Mononuclear cell (primary cell): ENCODE results near the gene ZNF423. TPM values are rescaled to one million over a fixed set of nuclear protein-coding genes. Genes with fewer than 3 reads are reported as not detected.

Source experiments
- H3K27me3 ChIP-seq: 2 replicates; pipeline ENCODE4 v1.6.0; 2011; ENCODE audit warnings: low read length, control low read depth; ENCODE audit not compliant: insufficient read depth
- H3K4me1 ChIP-seq: 2 replicates; pipeline ENCODE4 v1.5.1; 2011; ENCODE audit warnings: mild to moderate bottlenecking, low read length, control low read depth; ENCODE audit not compliant: insufficient read depth
- H3K4me3 ChIP-seq: 2 replicates; pipeline ENCODE4 v1.5.1; 2011; ENCODE audit warnings: mild to moderate bottlenecking, low read length, moderate library complexity
- H3K9me3 ChIP-seq: 2 replicates; pipeline ENCODE4 v1.5.1; 2011; ENCODE audit warnings: low read depth, mild to moderate bottlenecking, control low read depth, low read length
- total RNA-seq: library from RNA; depleted of rRNA; stranded (reverse); fragments of >200 nt; gene quantifications from one replicate; pipeline ENCODE4 v1.2.3, GENCODE V29; 2012

ZNF423 gene
- total RNA-seq, 1 donor, result under 0.01 TPM

DNA sequence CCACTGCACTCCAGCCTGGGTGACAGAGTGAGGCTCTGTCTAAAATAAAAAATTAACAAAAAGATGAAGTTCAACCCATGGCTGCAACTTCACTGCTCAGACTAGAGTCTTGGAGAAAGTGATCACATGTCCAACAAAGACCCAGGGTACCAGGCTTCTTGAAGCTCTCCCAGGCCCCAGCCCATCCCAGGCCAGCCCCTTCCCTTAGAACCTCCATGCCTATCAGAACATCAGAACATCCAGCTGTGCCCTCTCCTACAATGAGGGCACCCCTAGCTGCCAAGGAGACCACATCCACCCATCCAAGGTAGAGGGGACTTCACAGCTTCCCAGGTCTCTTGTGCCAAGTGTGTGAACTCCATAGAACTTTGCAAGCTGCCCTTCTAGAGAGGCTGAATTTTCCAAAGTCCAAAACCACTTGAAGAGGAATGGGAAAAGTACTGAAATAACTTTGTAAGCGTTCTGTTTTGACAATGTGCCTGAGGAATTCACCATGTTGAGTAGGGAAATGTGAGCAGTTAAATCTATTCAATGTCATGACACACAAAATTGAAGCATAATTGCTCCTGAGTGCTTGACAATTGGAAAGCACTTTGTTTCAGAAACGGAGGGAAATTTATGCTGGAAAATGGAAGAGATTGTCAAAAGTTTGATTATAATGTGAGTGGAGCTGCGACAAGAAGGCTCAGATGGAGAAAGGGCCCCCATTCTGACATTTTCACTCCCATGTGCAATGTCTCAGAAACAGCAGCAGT, 230.4 kb downstream of the ZNF423 start:
- Histone ChIP-seq H3K27me3 (no peaks in the 10 kb centered on the region), H3K4me3 (no peak overlapping the region), H3K9me3 (no peaks in the 10 kb centered on the region), H3K4me1 (no peaks in the 10 kb centered on the region)

DNA sequence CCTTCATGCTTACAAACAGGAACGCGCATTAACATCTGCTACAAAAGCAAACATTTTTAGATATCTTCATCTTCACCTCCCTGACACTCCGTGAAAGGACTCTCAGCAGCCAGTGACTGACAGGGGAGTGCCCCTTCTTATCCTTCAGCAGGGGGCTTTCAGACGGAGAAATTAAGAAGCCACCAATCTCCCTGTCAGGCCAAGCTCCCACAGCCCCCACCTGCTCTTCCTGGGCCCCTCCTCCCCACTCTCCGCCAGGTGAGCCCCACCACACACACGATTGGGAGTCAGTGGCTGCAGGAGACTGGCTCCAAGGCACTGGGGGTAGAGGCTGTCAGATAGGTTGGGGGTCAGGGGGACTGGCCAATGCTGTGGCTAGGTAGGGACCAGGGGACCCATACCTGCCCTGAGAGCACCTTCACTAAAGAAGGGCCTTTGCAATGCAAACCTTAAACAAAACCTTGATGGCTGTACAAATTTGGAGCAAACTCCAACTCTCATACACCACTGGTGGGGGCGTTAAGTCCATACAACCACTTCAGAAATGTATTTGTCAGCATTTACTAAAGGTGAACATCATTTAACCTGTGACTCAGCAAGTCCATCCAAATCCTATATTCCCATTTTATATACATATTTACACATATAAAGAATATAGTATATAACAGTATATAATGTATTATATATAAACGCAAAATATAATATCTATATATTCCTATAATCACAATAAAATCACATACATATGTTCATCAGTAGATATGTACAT, 232.2 kb downstream of the ZNF423 start:
- Histone ChIP-seq H3K27me3 (no peaks in the 10 kb centered on the region), H3K4me1 (no peaks in the 10 kb centered on the region), H3K4me3 (no peak overlapping the region), H3K9me3 (no peaks in the 10 kb centered on the region)

DNA sequence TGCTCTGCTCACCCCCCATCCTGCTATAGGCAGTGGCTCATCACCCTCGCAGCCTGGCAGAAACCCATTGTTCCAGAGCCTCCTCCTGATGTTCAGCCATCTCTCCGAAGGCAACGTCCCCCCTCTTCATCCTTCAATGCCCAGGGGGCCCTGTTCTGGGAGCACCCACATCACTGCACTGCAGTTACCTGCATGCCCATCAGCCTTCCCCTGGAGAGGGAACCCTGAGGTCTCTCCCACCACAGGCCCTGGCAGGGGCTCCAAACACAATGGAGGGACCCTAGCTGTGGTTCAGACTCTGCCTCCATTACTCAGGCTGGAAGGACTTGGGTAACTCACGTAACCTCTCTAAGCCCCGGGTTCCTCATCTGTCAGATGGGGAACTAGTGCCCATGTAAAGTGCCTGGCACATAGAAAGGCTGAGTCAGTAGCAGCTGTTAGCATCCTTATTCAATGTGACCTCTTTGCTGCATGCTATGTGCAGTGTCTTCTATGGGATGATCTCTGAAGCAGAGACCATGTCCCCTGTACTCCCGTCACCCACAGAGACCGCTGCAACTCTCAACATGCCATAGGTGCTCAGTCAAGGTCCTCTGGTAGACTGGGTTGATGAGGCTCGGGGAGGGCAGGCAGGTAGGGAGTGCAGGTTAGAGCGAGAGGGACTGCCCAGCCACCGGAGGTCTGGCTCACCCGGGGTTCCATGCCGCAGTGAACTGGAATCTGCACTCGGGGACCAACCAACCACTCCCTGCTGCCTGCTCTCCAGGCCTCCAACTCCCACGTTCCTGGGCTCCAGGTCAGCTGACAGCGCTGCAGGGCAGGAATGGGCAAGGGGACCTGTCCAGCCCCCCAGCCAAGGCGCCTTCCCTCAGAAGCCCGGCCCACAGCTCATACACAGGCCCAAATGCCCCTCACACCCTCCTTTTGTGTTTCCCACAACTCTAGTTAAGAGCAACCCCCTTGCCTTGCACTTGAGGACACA, 233.2 kb downstream of the ZNF423 start:
- Histone ChIP-seq H3K4me1 (no peaks in the 10 kb centered on the region), H3K27me3 (no peaks in the 10 kb centered on the region), H3K4me3 (no peak overlapping the region), H3K9me3 (no peaks in the 10 kb centered on the region)

DNA sequence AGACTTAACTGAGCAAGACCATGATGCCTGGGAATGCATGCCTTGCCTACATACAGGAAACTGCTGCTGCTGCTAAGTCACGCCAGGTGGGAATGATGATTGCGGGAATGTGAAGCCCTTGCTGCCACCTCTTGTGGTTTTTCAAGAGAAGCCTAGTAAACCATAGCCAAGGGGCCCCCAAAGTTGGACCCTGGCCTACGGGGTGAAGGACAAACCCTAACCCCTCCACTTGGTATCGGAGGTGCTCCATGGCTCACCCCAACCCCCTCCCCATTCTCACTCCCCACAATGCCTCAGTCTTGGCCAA, 233.9 kb downstream of the ZNF423 start:
- H3K4me3 ChIP-seq, result no peak overlapping the region
- H3K27me3 ChIP-seq, result no peaks in the 10 kb centered on the region
- H3K4me1 ChIP-seq, result no peaks in the 10 kb centered on the region
- no peaks in the 10 kb centered on the region for H3K9me3 ChIP-seq

DNA sequence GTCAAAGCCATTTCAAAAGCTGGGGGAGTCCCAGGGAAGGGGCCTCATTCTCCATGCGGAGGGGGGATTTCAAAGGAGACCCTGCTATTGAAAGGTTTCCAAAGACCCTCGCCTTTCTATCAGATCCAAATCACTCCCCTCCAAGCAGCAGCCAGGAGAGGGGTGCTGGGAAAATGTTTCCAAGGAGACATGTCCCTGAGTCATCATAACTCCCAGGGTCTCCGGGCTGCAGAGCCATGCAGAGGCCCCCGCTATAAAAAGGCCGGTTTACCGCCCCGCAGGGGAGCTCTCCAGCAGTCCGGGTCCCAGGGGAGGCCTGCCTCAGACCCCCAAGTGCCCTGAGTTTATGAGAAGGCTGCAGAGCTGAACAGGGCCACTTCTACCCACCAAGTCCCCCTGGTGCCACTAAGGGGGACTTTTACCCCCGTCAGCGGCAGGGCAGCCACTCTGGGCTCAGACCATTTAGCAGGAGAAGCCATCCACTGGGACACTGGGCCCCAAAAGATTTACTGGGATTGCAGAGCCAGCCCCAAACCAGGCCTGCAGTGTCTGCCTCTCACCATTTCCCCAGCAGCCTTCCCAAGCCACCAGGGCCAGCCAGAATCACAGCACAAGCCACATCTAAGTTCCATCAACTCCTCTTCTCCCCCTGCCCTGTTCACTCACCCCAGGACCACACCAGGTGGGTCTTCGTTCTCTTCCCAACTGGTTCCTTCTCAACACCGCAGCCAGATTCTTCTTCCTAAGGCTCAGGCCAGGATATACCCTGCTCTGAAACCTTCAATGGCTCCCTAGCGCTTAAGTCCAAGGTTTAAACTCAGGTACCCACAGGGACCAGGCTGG, 234.4 kb downstream of the ZNF423 start:
- H3K27me3 ChIP-seq, result no peaks in the 10 kb centered on the region
- H3K4me3 ChIP-seq, result no peak overlapping the region
- H3K9me3 ChIP-seq, result no peaks in the 10 kb centered on the region
- H3K4me1 ChIP-seq, result no peaks in the 10 kb centered on the region

DNA sequence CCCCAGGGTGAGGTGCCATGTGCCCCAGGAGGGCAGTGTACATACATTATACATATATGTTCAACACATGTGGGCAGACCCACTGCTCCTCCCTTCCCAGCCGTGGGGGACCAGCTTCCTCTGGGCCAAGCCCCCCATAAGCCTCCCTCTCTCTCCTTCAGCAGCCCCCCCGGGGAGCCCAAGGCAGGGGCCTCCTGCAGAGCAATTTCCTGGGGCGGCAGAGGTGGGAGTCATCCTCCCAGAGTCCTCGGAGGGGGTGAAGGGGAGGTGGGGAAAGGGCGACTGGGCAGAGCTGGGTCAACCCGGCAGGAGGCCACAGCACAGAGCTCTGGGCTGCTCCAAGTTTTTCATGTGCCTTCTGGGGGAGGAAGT, 235.1 kb downstream of the ZNF423 start:
- H3K27me3 ChIP-seq, result no peaks in the 10 kb centered on the region

DNA sequence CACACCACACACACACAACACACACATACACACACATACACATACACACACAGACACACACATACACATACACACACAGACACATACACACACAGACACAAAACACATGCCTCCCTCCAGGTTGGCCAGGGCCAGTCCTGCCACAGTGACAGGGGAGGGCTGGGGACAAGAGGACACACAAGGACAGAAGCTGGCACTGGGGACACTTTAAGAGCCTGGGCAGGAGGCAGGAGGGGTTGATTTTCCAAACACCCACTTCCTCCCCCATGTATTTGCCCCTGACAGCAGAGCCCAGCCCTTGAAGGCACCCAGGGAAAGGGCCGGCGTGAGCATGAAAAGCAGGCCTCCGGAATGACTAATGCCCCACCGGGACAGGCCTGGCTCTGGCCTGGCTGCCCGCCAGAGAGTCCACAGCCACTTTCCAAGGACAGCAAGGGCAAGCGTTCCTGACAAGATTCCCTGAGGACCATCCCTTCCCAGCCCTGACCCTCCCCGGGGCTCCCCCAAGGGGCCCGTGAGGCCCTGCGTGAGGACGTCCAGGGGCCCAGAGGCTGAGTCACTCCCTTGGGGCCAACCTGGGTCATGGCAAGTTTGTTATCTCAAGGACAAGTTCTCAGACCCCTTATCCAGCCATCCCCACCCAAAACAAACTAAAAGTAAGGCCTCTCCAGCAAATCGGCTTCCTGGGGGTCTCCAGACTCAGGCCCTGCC, 235.6 kb downstream of the ZNF423 start:
- Histone ChIP-seq H3K27me3 (no peaks in the 10 kb centered on the region), H3K4me3 (no peak overlapping the region), H3K4me1 (no peaks in the 10 kb centered on the region), H3K9me3 (no peaks in the 10 kb centered on the region)

More for the DNA sequence above, 235.1 kb downstream of the ZNF423 start:
- no peaks in the 10 kb centered on the region for H3K9me3 ChIP-seq
- no peaks in the 10 kb centered on the region for H3K4me1 ChIP-seq
- no peak overlapping the region for H3K4me3 ChIP-seq

DNA sequence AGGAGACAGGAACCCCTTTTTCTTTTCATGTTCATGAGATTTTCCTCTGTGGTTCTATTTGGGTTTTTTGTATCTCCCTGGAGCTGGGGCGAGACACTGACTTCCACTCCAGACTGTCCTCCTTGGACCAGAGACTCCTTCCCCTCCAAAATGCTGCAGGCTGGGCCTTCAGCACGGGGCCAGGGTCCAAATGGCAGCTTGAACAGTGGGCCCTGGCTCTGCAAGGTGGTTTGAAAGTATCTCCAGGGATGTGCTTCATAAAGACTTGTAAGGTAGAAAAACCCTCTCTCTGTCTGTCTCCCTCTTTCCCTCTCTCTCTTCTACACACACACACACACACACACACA, 236.1 kb downstream of the ZNF423 start:
- Histone ChIP-seq H3K4me1 (no peaks in the 10 kb centered on the region), H3K9me3 (no peaks in the 10 kb centered on the region), H3K4me3 (no peak overlapping the region), H3K27me3 (no peaks in the 10 kb centered on the region)

DNA sequence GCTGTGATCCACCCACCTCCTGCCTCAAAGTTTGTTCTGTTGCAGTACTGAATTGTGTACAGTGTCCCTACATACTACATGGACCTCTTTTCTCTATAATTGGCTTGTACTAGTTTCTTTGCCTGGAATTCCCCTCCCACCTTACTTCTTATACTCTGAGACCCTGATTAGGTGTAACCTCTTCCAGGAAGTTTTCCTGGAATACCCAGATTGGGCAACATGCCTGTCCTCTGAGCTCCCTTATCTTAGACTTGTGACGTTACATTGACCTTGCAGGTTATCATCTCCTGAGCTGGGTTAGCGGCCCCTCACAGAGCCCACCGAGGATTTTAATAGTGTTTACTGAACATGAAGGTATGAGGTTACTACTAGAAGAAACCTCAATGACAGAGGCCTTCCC, 237.0 kb downstream of the ZNF423 start:
- no peaks in the 10 kb centered on the region for H3K9me3 ChIP-seq
- no peaks in the 10 kb centered on the region for H3K27me3 ChIP-seq
- no peaks in the 10 kb centered on the region for H3K4me1 ChIP-seq
- no peak overlapping the region for H3K4me3 ChIP-seq

DNA sequence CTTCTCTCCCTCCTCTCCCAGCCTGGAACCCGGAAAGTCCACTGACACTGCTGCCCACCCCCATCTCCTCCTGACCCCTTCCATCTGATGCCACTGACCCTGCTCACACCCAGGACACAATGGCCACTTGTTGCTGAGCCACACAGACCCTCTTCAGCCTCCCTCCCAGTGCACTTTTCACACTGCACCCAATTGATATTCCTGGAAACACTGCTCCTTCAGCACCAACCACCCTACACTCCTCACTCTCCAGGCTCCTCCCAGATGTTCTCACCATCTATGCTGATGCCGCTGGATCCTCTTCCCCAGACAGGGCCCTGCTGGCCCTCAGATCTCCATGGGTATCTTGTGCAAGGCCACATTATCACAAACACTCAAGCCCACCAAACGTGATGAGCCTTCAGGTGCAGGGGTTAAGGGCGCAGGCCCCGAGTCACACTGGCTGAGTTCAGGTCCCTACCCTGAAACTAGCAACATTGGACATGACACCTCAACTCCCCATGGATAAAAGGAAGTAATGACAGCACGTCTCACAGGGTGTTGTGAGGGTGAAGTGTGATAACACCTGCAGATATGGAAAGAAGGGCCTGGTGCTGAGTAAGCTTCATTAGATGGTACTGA, 238.1 kb downstream of the ZNF423 start:
- H3K4me3 ChIP-seq, result no peak overlapping the region
- no peaks in the 10 kb centered on the region for H3K9me3 ChIP-seq
- no peaks in the 10 kb centered on the region for H3K4me1 ChIP-seq
- no peaks in the 10 kb centered on the region for H3K27me3 ChIP-seq

DNA sequence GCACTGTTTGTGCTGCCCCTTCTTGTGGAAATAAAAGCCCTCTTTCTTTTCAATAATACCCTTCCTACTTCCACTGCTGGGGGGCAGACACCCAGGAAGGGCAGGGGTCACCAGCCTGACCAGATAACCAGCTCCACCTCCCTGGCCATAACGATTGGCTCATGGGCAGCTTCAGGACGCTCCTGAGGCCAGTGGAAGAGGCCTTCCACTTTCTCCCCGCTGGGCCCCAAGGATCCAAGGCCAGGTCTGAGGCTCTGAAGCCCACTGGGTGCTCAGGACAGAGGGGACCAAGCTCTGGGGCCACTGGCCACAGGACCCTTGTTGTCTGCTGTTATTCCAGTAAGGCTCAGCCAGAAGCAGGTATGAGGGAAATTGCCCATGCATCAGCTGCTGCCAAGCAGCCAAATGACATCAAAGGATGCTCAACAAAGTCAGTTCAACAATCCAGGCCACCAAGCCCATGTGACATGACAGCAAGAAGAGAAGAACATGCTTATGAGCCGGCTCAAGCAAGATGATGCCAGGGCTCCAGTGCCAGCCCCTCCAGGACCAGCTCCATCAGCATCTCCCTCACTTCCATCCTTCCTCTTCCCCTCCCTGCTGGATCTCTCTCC, 238.8 kb downstream of the ZNF423 start:
- H3K27me3 ChIP-seq, result no peaks in the 10 kb centered on the region
- no peaks in the 10 kb centered on the region for H3K4me1 ChIP-seq
- no peaks in the 10 kb centered on the region for H3K9me3 ChIP-seq
- H3K4me3 ChIP-seq, result no peak overlapping the region

DNA sequence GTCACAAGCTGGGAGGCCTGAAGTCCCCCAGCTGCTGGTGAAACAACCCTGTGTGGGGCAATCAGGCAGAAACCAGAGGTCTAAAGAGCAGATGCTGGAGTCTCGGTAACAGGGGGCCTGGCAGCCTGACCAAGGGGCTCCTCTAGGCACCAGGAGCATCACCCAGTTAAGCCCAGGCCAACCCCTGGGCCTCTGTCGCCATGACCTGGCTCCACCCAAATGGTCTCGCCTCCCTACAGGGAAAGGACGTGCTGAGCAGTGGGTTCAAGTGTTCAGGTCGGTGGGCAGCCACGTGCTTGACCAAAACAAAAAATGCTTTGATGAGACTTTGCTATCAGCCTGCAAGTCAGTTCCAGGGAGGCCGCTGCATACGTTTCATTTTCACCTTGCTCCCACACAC, 240.3 kb downstream of the ZNF423 start:
- H3K9me3 ChIP-seq, result no peaks in the 10 kb centered on the region
- no peak overlapping the region for H3K4me3 ChIP-seq
- H3K4me1 ChIP-seq, result no peaks in the 10 kb centered on the region
- H3K27me3 ChIP-seq, result no peaks in the 10 kb centered on the region

DNA sequence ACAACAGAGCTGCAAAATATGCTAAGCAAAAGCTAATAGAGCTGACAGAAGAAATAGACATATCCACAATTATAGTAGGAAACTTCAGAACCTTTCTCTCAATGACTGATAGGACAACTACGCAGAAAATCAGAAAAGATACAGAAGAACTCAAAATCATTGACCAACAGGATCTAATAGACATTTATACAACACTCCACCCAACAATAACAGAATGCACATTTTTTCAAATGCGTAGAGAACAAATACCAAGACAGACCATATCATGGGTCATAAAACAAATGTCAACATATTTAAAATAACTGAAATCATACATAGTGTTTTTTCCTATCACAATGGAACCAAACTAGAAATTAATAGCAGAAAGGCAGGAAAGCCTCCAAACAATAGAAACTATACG, 244.9 kb downstream of the ZNF423 start:
- H3K27me3 ChIP-seq, result no peaks in the 10 kb centered on the region
- no peaks in the 10 kb centered on the region for H3K9me3 ChIP-seq
- no peaks in the 10 kb centered on the region for H3K4me1 ChIP-seq
- H3K4me3 ChIP-seq, result no peak overlapping the region
